ENCODE data around the gene PLCB1.

DNA sequence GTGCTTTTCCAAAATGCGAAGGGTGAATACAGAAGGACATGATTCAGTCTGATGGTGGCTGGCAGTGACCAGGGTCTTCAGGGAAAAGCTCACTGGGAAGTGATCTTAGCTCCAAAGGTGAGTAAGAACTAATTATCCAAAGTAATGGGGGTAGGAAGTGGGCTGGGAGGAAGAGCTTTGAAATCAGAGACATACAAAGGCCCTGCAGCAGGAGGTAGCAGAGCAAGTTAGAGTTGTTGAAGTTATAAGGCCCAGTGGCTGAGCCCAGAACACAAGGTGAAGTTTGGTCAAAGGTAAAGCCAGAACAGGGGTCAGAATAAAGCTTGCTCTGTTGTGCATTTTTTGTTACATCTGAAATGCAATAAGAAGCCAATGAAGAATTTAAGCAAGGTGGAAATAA is 81.2 kb downstream of the PLCB1 start:
- TF ChIP-seq, protein P1, sequence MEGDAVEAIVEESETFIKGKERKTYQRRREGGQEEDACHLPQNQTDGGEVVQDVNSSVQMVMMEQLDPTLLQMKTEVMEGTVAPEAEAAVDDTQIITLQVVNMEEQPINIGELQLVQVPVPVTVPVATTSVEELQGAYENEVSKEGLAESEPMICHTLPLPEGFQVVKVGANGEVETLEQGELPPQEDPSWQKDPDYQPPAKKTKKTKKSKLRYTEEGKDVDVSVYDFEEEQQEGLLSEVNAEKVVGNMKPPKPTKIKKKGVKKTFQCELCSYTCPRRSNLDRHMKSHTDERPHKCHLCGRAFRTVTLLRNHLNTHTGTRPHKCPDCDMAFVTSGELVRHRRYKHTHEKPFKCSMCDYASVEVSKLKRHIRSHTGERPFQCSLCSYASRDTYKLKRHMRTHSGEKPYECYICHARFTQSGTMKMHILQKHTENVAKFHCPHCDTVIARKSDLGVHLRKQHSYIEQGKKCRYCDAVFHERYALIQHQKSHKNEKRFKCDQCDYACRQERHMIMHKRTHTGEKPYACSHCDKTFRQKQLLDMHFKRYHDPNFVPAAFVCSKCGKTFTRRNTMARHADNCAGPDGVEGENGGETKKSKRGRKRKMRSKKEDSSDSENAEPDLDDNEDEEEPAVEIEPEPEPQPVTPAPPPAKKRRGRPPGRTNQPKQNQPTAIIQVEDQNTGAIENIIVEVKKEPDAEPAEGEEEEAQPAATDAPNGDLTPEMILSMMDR (conservative IDR thresholded peaks at IDR 0.05; ENCODE audit: low read depth, low read length), result no peak
- TF ChIP-seq EZH2 (IDR thresholded peaks at IDR 0.05; ENCODE audit: borderline replicate concordance, low read depth, low read length, poor library complexity, severe bottlenecking), result no peak
